HL-60 (cell line): ENCODE data around the gene HS3ST3A1.

Source experiments
- CTCF ChIP-seq: IDR thresholded peaks from one replicate; pipeline ENCODE4 v1.5.1; 2011; ENCODE audit warnings: low read length, control low read depth, inconsistent platforms; ENCODE audit not compliant: insufficient read depth
- REST ChIP-seq: IDR thresholded peaks from 2 replicates; pipeline ENCODE4 v1.6.1; 2012; ENCODE audit warnings: low read depth; ENCODE audit not compliant: insufficient replicate concordance

- no peak for TF ChIP-seq CTCF
- TF ChIP-seq REST: no peak
Observed at GRCh38 chr17:13525876-13526275, 75.9 kb downstream of the HS3ST3A1 start.
